NCI-H446 (cell line): ENCODE data around the gene C2orf78.
"Not testable (repeated sequence)": the region's sequence is repeated elsewhere in the genome, so short reads cannot be mapped to it uniquely, and the experiment has no call there.

Experiments used
- DNase-seq, 2 experiments: peaks; one replicate each; lab custom pipeline; 2025; lab: John Stamatoyannopoulos, UW

Gene C2orf78

DNA sequence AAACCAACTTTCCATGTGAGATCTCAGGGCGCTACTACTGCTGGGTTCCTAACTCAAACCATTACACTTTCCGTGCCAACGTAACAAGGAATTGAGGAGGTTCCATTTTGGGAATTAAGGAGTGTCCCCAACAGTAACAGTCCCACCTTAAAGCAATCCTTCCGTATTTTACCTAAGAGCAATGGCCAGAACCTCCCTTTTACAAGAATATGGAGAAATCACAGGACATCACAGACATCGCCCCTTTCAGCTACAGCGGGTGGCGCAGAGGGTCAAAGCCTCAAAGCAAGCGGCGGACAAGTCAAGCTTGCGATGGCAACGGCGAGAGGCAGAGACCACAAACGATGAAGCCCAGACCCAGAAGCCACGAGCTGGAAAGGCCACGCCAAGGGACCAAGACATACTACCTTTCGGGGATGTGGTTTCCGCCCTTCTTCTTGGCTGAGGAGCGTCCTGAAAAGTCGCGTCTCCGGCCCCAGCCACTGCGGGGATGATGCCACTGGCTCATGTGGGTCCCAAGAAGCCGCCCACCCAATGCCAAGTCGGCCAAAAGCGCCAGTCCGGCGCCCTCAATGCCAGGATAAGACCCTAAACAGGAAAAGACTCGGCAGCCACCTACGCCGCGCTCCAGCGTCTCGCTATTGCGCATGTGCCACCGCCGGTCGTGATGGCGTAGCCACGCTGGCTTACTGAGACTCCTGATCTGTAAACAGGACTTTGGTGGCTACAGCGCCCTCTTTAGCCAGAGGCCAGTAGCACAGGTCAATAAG, 4.3 kb upstream of the C2orf78 start, which contains the start of gene DUSP11:
TSS of gene DUSP11 (minus strand) at position 637 of the 770 bp plus-strand sequence. CDS start at position 508, 129 bp downstream.
- peak; percentile 96 for DNase-seq

DNA sequence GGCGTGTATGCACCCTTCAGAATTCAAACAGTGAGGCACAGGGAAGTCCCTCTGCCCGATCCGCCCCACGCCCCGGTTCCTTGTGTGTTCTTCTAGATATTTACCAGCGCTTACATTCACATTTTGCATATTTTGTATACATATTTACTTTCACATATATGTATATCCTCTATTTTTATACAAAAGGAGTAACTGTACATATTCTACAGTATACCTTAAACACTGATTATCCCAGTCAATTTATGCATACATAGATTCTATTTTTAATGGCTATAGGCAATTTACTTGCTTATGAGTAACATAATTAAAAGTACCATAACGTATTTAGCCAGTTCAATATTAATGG, 3.8 kb upstream of the C2orf78 start:
- no peak for DNase-seq

DNA sequence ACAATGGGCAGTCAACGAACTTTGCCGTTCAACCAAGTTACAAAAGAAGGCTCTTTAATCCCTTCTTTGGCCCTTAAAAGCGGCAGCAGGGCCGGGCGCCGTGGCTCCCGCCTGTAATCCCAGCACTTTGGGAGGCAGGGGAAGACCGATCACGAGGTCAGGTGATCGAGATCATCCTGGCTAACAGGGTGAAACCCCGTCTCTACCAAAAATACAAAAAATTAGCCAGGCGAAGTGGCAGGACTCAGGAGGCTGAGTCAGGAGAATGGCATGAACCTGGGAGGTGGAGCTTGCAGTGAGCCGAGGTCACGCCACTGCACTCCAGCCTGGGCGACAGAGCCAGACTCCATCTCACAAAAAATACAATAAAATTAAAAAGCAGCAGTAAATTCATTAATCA, 581 bp upstream of the C2orf78 start:
- not testable (repeated sequence) for DNase-seq

DNA sequence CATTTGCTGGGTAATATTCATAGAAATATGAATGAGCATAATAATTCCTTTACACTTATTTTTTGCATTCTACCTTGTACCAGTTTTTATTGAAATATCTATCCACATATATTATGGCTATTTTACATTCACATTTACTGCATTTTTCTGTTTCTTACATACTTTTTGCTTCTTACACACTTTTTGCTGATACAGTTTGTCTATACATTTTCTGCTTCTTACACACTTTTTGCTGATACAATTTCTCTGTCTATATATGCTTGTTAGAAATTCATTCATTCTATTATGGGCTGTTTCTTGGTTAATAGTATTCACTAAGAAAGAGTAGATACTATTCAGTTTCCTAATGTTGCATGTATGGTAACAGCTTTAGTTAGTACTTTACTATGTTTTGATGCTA, 27.9 kb downstream of the C2orf78 start:
- no peak for DNase-seq

DNA sequence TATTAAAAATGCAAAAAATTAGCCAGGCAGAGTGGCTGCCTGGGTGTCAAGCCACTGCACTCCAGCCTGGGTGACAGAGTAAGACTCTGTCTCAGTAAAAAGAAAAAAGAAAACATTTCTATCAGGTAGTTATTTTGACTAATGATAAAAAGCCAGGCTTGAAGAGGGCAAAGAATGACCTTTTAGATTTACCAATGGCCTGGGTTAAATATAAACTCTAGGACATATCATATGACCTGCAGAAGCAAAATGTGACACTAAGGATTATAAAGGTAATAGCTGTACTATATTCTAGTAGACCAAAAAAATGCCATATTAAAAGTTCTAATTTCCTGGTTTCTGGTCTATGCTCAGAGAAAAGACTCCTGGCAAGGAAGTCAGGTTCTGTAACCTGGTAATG, 28.7 kb downstream of the C2orf78 start:
- DNase-seq: no peak

DNA sequence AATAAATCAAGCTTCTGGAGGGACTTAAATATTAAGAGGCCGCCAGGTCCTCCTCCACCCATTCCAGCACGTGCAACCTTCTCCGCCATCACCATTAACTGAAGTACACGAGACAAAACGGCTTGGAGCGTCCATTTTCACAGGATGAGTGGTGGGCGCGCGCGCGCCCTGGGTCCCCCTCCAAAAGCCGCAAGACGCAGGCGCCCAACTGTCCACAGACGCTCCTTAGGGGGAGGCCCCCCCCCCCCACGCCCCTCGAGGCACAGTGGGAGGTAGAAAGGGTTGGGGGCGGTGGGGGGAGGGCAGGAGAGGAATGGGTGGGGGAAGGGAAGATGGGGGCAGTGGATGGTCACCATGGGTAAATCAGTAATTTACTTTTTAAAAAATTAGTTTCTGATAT, 34.3 kb downstream of the C2orf78 start:
- no peak for DNase-seq

DNA sequence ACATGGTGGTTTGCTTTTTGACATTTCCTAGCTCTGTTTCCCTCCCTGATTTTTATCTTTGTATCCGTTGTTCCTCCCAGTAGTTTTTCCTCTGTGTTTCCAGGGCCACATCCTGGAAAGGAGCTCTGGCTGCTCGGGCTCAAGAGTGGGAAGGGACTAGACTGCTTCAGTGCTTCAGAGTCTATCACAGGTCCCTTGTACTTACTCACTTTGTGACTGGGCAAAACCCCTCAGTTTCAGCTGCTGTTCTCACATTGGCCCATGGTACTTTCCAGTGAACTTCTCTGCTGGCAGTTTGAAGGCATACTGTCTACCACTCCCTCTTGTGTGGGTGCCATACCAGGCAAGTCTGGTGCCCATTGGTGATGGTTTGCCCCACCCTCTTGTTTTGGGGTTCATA, 37.2 kb downstream of the C2orf78 start:
- no peak for DNase-seq

DNA sequence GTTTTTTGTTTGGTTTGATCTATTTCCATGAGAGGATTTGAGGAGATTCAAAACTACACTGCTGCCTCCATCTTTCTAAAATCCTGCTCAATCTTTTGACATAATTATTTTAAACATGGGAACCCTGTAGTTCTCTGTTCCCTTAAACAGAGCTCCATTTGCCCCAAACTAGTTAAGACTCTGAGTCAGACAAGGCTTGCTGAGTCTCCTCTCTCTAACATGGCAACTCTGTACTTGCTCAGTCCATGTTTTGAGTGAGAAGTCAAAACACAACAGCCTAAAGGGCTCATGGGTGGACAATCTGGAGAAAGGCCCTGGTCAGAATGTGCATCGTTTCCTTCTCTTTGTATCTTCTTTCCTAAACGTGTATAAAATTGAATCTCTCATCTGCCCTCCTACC, 37.7 kb downstream of the C2orf78 start:
- DNase-seq: no peak

DNA sequence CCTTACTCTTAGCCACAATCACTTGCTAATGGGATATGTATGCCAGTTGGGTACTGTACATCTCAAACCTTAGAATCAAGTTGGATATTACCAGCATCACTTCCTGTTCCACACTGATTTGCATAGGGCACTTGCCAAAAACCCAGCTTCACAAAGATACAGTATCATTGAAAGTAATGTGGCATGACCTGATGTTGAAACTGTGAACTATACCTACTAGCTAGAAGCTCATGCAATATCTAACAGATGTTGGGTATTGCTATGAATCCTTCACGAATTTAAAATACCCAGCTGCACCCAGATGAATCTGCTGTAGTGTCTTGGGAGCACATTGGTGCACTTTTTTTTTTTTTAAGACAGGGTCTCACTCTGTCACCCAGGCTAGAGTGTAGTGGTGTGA, 38.3 kb downstream of the C2orf78 start:
- DNase-seq: no peak

DNA sequence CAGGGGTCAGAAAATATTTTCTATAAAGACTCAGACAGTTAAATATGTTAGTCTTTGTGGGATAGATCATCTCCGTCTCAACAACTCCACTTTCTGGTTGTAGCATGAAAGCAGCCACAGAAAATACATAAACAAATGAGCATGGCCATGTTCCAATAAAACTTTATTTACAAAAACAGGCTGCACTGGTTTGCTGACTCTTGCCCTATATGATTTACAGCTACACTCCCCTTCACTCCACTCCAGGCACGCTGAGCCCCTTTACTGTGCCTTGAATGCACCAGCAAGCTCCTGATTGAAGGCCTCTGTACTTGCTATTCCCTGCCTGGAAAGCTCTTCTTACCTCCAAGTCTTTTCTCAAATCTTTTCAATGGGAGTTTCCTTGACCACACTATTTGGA, 39.0 kb downstream of the C2orf78 start:
- no peak for DNase-seq

DNA sequence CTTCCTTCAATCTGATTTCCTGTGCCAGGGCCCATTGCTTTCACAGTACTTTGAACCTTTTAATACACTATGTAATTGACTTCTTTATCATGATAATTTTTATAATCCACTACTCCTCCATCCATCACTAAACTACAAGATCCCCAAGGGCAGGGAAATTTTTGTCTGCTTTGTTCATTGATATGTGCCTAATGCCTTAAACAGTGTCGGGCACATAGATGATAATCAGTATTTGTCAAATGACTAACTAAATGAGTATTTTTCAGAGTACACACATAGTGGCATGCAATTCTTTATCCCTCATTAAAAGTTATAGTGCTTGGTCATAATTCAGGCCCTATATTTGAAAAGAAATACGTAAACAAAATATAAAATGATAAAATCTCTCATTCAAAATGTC, 39.4 kb downstream of the C2orf78 start:
- DNase-seq: no peak

DNA sequence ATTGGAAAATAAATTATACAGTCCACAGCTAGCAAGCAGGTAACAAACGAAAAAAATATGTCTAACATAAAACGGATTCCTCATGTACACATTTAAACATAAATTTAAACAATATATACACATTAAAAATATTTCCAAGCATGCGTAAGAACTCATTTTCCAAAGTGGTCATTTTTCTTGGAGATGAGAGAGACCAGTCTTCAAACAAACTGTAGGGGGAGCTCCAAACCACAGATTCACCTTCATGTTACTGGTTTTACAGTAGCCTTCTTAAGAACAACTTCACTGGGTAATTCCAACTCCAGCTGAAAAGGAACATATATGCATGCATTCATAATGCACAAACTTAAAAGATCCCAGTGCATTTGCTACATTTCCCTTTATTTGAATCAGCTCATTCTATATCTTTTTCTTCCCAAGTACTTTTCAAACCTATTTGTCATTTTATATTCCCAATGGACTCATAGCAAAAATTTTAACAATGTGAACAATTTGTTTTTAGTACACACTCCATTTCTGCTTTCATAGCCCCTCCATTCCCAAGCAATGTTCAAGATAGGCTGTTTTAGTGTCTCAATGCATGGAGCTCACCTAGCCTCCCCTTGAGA, 40.0 kb downstream of the C2orf78 start:
- peak; percentile 56 to 78 for DNase-seq

DNA sequence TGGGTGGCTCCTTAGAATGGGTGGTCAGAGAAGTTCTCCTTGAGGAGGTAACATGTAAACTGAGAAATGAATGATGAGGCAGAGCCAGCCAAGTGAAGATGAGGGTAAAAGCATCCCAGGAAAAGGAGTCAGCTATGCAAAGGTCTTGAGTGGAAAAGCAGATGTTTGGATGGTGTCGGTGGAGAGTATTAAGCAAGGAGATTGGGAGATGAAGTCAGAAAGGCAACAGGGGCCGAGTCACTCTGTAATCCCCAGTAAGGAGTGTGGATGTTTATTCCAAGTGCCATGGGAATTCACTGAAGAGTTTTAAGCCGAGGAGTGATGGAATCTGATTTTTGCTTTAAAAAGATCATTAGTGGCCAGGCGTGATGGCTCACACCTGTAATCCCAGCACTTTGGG, 41.4 kb downstream of the C2orf78 start:
- no peak for DNase-seq

DNA sequence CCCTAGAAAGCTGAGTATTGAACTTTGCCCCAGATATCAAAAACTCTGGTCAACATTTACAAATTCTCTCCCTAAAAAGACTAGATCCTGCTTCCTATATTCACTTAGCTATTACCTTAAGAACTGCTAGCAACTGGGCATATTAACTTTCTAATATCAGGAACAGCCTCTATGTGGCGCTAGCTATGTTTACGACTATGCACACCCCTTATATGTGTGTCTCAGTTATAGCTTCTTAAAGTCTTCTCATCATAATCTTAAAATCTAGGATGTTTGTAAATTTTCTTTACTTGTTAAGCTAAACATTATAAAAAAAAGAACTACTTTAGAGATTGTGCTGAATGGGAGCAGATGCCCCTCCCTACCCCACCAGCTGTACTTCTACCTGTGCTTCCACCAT, 43.0 kb downstream of the C2orf78 start:
- peak in 1 of 2 experiments; percentile 32 for DNase-seq

DNA sequence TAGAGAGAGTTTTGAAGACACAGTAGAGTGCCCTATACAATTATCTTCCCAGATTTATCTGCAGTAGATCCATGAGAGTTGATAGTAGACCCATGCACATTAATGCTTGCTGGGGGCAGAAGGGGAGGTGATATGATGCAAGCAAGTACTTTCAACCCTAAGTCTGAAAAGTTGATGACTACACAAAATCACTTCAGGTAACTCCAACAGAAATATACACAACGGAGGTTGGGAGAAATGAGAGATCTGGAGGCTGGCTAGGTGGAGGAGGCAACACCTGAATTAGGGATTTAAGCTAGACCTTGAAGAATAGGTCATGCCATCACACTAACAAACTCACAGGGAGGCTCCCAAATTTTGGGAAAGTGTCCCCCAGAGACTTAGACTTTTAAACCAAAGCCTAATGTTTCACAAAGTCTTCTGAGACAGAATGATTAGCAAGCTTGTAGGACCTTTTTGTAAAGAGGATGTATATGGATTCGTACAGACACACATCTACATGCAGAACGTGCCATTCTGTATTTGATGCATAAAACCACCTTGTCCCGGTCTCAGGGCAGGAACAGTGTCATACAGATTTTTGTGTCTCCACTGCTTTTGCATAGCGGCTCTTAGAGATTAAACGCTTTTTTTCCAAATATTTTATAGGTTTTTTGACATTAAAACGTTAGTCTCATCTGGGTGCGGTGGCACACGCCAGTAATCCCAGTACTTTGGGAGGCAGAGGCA, 43.8 kb downstream of the C2orf78 start:
- DNase-seq: no peak

DNA sequence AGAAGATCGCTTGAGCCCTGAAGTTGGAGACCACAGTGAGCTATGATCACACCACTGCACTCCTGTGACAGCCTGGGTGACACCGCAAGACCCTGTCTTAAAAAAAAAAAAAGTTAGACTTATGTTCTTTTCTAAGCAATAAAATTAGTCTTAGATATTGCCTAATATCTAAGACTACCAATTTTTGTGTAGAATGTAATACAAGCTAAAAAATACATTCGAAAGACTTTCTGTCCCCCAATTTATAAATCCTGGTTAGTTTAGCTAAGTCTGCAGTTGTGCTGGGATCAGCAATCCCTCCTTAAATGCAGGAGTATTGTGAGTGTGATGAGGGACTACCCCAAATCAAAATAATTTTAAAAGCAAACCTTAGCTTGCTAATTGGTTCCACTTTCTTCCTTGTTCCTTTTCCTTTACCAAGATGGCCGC, 44.4 kb downstream of the C2orf78 start:
- DNase-seq: no peak

DNA sequence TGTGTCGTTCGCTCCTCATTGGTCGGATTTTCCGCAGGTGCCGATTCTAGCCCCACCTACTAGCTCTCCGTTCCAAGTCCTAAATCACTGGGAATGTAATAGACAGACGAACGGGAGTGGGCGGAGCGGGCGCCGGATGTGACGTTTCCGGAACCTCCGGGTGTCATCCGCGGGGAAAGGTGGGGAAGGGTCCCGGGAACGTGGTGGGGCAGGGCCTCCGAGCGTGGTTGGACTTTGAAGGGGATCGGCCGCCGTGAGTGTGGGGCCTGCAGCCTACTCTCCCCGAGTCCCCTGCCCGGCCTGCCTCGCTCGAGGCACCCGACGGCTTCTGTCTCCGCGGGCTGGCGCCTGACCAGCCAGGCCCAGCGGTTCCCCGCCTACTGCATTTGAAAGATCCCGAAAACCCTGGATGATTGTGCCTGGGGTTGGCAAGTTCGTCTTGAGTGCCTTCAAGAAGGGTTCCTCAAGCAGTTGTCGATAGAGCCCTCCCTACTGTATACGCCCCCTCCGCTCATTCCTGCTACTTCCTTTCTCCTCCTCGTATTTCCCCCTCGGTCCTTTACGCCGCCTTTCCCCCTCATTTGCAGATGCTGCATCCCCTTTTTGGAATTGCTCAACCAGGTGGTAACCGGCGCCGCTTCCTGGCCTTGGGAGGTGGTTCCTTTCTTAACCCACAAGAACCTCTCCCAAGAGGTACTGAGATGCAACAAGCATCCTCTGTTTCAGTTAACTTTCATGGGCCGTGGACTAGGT, 45.0 kb downstream of the C2orf78 start, which contains the start of gene STAMBP:
TSS of gene STAMBP (plus strand) at position 144 of the 753 bp plus-strand sequence. CDS start 1,896 bp downstream, outside the sequence.
- DNase-seq: peak; percentile 90 to 96

DNA sequence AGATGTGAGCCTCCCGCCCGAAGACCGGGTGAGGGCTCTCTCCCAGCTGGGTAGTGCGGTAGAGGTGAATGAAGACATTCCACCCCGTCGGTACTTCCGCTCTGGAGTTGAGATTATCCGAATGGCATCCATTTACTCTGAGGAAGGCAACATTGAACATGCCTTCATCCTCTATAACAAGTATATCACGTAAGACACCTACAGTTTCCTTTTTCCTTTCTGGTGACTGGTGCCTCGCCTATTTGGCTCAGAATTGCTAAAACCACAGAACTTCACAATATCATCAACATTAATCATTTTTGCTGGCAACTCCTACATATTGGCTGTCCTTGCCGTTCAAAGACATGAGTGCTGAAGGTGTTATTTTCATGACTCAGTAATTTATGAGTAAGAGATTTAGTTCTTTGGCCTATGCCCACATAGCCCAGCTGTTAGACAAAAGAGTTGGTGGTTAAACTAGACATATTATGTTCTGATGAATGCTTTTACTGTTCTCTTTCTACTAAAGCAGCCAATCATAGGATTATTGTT, 47.0 kb downstream of the C2orf78 start:
- no peak for DNase-seq

DNA sequence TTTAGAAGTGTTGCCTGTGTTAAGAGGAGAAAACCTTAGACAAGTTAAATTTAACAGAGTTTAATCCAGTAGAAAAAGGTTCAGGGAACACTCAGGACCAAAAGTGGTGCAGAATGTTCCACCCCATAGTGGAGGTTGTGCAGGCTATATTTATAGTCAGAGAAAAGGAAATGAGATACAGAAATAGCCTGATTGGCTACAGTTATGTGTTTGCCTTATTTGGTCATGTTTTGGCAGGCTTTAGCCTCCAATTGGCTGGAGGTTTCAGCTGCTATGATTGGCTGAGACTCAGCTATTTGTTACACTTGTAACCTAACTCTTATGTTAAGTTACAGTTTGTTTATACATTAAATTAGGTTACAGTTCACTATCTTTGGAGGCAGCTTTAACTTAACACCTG, 48.9 kb downstream of the C2orf78 start:
- DNase-seq: peak in 1 of 2 experiments; percentile 50

DNA sequence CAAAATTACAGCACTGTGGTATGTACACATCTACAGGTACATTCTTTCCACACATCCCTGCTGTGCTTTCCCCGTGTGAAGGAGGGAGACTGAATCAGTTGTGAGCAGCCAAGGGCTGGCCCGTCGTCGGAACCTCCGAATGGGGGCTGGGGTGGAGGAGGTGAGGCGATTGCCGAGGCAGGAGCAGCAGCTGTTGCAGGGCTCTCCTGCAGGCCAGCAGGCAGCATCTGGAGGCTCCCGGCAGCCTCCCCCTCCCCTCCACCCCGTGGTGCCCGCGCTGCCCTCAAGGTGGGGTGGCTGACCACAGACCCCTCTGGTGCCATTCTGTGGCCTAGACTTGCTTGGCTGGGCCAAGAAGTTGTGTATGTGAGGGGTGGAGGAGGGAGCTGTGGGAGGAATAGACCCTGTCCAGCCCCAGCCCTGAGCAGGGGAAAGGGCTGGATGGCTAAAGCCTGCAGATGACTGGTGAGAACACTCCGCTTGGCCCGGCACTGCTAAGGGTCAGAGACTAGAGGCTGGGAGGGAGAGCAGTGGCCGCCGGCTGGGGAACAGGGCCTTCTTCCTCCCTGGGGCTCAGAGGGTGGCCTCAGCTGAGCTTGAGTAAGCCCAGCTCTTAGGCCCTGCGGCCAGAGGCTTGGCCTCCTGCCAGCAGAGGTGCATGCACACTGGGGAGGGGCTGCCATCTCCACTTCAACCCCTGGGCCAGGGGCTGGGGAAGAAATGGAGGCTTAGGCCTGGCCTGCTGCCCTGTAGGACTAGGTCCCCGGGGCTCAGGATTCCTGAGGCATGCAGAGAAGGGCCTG, 52.4 kb downstream of the C2orf78 start:
- DNase-seq: no peak
